ENCODE results near the gene MORF4L1. TPM values are rescaled to one million over a fixed set of nuclear protein-coding genes. Genes with fewer than 3 reads are reported as not detected.

Gene MORF4L1
- total RNA-seq, 4 donors from 2014 or later = 106 to 955 (median 278) TPM

DNA sequence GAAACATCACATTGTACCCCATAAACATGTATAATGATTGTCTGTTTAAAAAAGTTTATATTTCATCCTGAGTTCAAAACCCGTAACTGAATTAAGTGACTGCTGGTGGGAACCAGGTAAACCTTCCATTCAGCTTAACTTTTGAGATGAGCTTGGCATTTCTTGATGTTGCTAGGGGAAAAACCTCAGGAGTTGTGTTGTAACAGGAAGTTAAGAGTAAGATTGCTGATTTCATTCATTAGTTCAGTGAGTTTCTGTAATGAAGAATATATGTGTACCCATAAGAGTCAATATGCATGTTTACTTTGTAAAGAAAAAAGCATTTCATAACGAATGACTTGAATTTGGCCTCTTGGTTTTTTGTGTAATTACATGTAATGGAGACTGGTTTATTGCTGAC lies 39.6 kb downstream of the MORF4L1 start:
- H3K4me1 ChIP-seq = peaks cover 8 to 15% of the 10 kb centered on the region in 2 donors
- H3K27me3 ChIP-seq = no peaks in the 10 kb centered on the region
- intact Hi-C loops (cut with DNase I; ENCODE audit: low total_unique reads) = no loop called here
- TF ChIP-seq, protein P1, sequence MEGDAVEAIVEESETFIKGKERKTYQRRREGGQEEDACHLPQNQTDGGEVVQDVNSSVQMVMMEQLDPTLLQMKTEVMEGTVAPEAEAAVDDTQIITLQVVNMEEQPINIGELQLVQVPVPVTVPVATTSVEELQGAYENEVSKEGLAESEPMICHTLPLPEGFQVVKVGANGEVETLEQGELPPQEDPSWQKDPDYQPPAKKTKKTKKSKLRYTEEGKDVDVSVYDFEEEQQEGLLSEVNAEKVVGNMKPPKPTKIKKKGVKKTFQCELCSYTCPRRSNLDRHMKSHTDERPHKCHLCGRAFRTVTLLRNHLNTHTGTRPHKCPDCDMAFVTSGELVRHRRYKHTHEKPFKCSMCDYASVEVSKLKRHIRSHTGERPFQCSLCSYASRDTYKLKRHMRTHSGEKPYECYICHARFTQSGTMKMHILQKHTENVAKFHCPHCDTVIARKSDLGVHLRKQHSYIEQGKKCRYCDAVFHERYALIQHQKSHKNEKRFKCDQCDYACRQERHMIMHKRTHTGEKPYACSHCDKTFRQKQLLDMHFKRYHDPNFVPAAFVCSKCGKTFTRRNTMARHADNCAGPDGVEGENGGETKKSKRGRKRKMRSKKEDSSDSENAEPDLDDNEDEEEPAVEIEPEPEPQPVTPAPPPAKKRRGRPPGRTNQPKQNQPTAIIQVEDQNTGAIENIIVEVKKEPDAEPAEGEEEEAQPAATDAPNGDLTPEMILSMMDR (IDR thresholded peaks at IDR 0.05) = no peak
- no peak for TF ChIP-seq POLR2A (IDR thresholded peaks at IDR 0.05)
- H3K9me3 ChIP-seq = no peaks in the 10 kb centered on the region
- H3K27ac ChIP-seq = peak overlapping the region in 1 of 2 donors; percentile 72
- H3K36me3 ChIP-seq = no peaks in the 10 kb centered on the region
- no peak for DNase-seq
- H3K4me3 ChIP-seq = no peak overlapping the region

DNA sequence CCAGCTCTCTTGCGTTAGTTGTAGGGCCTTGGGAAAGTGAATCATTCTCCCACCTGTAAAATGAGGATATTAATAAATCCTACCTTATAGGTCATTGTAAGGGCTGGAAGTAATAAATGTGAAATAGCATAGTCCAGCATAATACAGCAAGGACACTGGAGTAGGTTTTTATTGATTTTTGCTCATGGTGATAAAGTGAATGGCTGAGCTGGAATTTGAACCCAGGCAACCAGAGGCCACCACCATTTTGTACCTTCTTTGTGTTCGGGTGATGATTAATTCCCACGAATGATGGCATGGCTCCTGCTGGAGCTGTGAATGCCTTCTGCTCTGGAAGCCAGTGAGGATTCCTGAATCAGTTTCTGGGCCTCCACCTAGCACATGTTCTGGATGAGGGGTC lies 40.3 kb downstream of the MORF4L1 start:
- H3K27ac ChIP-seq = peak overlapping the region; percentile 72 to 80
- DNase-seq = no peak
- intact Hi-C loops (cut with DNase I; ENCODE audit: low total_unique reads) = no loop called here
- H3K4me1 ChIP-seq = peaks cover 13 to 15% of the 10 kb centered on the region in 2 donors
- TF ChIP-seq, protein P1 (IDR thresholded peaks at IDR 0.05) = no peak
- TF ChIP-seq POLR2A (IDR thresholded peaks at IDR 0.05) = no peak
- H3K36me3 ChIP-seq = no peaks in the 10 kb centered on the region
- H3K9me3 ChIP-seq = no peaks in the 10 kb centered on the region
- no peak overlapping the region for H3K4me3 ChIP-seq
- H3K27me3 ChIP-seq = no peaks in the 10 kb centered on the region

DNA sequence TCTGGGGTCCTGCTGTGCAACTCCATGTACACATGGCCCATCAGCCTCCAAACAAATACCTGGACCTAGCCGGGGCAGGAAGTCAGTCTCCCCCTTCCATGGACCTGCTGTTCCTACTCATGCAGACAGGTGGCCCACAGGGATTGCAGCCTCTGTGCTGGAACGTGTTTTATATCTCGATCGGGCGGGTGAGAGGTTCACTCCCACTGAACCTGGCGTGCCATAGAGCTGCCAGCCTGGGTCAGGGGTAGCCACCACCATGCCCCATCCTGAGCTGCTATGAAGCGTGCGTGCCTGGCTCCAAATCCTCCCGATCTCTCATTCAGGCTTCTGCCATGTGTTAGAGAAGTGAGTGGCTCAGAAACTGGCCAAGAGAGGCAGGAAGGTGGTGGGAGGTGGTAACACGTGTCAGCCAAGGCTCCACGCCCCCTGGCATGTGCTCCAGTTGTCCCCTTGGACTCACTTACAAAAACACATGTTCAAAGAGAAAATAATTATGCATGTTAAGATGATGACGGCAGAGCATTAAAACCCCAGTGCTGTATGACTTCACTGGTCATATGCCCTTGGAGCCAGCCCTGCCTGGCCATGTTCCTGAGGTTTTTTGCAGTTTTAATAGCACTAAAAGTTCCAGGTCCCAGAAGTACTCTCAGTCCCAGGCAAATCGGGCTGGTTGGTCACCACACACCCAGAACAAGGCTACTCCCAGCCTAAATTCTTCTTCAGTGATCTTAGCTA lies 41.5 kb downstream of the MORF4L1 start:
- peak; percentile 74 to 77 for DNase-seq
- H3K4me3 ChIP-seq = no peak overlapping the region
- peaks cover 13 to 15% of the 10 kb centered on the region in 2 donors for H3K4me1 ChIP-seq
- no peak for TF ChIP-seq POLR2A (IDR thresholded peaks at IDR 0.05)
- TF ChIP-seq, protein P1 (IDR thresholded peaks at IDR 0.05) = peak; percentile 44 to 60 (median 56)
- H3K9me3 ChIP-seq = no peaks in the 10 kb centered on the region
- peak overlapping the region; percentile 72 to 80 for H3K27ac ChIP-seq
- H3K36me3 ChIP-seq = no peaks in the 10 kb centered on the region
- intact Hi-C loops (cut with DNase I; ENCODE audit: low total_unique reads) = no loop called here
- no peaks in the 10 kb centered on the region for H3K27me3 ChIP-seq

DNA sequence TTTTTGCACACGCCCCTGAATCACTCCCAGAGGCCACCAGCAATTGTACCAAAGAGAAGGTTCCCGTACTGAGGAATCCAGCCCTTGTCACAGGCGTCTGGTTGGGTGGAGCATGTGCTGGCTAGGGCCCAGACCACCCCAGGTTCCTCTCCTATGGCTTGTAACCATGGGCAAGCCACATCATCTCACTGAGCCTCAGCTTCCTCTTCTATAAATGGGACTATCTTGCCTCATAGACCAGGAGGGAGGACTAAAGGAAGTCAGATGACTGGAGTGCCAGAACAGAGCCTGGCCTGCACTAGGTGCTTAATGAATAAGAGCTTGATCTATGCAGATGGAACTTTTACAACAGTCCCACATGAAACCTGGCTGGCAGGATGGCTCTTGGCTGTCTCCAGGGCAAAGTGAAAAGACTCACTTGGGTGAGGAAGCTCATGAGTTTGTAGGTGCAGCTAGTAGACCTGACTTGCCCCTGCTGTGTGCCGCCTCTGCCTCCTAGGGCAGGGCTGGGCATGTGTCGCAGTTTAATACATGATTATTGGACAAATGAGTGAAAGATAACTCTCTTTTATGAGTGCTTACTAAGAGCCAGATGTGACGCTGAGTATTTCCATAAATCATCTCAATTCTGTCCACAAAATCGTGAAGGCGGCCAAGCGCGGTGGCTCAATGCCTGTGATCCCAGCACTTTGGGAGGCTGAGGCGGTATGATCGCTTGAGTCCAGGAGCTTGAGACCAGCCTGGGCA lies 42.8 kb downstream of the MORF4L1 start:
- no peaks in the 10 kb centered on the region for H3K9me3 ChIP-seq
- H3K27ac ChIP-seq = peak overlapping the region; percentile 72 to 80
- H3K4me1 ChIP-seq = peaks cover 13 to 15% of the 10 kb centered on the region in 2 donors
- intact Hi-C loops (cut with DNase I; ENCODE audit: low total_unique reads) = no loop called here
- no peak overlapping the region for H3K4me3 ChIP-seq
- TF ChIP-seq, protein P1 (IDR thresholded peaks at IDR 0.05) = no peak
- no peak for TF ChIP-seq POLR2A (IDR thresholded peaks at IDR 0.05)
- no peaks in the 10 kb centered on the region for H3K36me3 ChIP-seq
- H3K27me3 ChIP-seq = no peaks in the 10 kb centered on the region
- DNase-seq = peak; percentile 70 to 80

DNA sequence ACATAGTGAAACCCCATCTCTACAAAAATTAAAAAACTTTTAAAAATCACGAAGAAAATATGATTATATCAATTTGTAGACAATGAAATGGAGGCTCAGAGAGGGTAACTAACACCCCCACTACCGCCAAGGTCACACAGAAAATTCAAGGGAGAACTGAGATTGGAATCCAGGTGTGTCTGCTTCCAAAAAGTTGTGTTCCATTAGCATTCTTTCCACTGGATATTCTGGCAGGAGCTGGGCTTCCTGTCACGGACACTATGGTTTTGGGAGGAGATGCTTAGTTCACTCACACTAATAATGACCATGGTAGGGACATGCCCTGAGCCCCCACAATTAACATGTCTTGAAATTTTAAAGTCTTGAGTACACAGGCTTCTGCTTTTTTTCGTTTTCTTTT lies 43.4 kb downstream of the MORF4L1 start:
- H3K9me3 ChIP-seq = no peaks in the 10 kb centered on the region
- no peak for TF ChIP-seq POLR2A (IDR thresholded peaks at IDR 0.05)
- TF ChIP-seq, protein P1 (IDR thresholded peaks at IDR 0.05) = no peak
- no peak overlapping the region for H3K4me3 ChIP-seq
- no peaks in the 10 kb centered on the region for H3K36me3 ChIP-seq
- peak overlapping the region; percentile 72 to 80 for H3K27ac ChIP-seq
- H3K27me3 ChIP-seq = no peaks in the 10 kb centered on the region
- intact Hi-C loops (cut with DNase I; ENCODE audit: low total_unique reads) = no loop called here
- H3K4me1 ChIP-seq = peaks cover 13 to 15% of the 10 kb centered on the region in 2 donors
- DNase-seq = no peak

Measured in uterus (tissue), 4 donors.